ENCODE measurements around the gene RNASE11. TPM values are rescaled to one million over a fixed set of nuclear protein-coding genes. Genes with fewer than 3 reads are reported as not detected.

RNASE11 gene
- total and polyA plus RNA-seq, 2 of the 4 experiments (the other 2 are of a cell fraction): not detected

DNA sequence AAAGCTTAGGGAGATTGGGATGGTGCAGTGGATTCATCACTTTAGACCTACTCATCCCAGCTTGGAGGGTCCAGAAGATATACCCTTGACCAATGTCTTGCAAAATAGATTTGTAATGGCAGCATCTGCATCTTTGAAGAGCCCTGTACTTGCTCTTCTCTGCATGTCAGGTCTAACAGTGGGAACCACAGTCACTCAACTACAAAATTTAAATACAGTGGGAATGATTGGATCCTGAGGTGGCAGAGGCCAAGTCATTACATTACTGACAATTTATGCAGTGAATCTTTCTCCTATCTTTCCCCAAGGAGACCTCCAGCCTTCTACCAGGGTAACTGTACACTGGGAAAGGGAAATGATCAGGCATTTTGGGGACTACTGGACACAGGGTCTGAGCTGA, 18.7 kb downstream of the RNASE11 start:
- H3K9ac ChIP-seq (ENCODE audit: low read depth, low read length): no peak overlapping the region
- ChIA-PET CTCF (no interaction called here), POLR2A (ENCODE audit: unreplicated experiment) (no interaction called here)
- H3K4ac ChIP-seq (ENCODE audit: low read depth, low read length): no peak overlapping the region
- no peak overlapping the region for H3K14ac ChIP-seq (replicated peaks; ENCODE audit: low read depth, low read length)
- H3K79me1 ChIP-seq (ENCODE audit: low read depth in 1 of 2, low read length in 2 of 2): no peaks in the 10 kb centered on the region
- no peaks in the 10 kb centered on the region for H3K4me1 ChIP-seq (ENCODE audit: control insufficient read depth, insufficient read depth, low read length)
- H3K4me2 ChIP-seq (ENCODE audit: low read depth, low read length): no peak overlapping the region
- H4K8ac ChIP-seq (ENCODE audit: low read depth in 2 of 2, low read length in 2 of 2): no peak overlapping the region
- no peak overlapping the region for H2AK9ac ChIP-seq (replicated peaks; ENCODE audit: low read depth, low read length, poor library complexity)
- H3K27ac ChIP-seq (ENCODE audit: insufficient read depth, low read length): no peak overlapping the region
- H2AFZ ChIP-seq (replicated peaks; ENCODE audit: low read length, poor library complexity): no peak overlapping the region
- intact Hi-C loops (cut with micrococcal nuclease) (no loop called here), dilution Hi-C loops (cut with HindIII; ENCODE audit: low sequenced_read_pairs, unreplicated experiment) (no loop called here), in situ Hi-C loops (cut with MboI; ENCODE audit: low sequenced_read_pairs) (no loop called here)
- H3K9me1 ChIP-seq (ENCODE audit: insufficient read depth, low read length): no peaks in the 10 kb centered on the region
- H3K56ac ChIP-seq (ENCODE audit: extremely low read depth, insufficient read depth, low read length): no peak overlapping the region
- no peak overlapping the region for H3K4me3 ChIP-seq (ENCODE audit: insufficient read depth, low read depth, low read length)
- H4K5ac ChIP-seq (ENCODE audit: low read depth, low read length): no peak overlapping the region
- no peak overlapping the region for H2BK20ac ChIP-seq (ENCODE audit: low read depth, low read length)
- H3K36me3 ChIP-seq (ENCODE audit: control insufficient read depth, insufficient read depth, low read length): no peaks in the 10 kb centered on the region
- no peak overlapping the region for H2AK5ac ChIP-seq (ENCODE audit: low read depth, low read length)
- DNase-seq: no peak
- no TSS peak for BruUV-seq (replicated peaks)
- H4K20me1 ChIP-seq (ENCODE audit: insufficient read depth, low read length): no peaks in the 10 kb centered on the region
- H3K18ac ChIP-seq (ENCODE audit: low read depth, low read length): no peak overlapping the region
- H2BK15ac ChIP-seq (ENCODE audit: low read depth, low read length): no peak overlapping the region
- no peak overlapping the region for H2BK120ac ChIP-seq (ENCODE audit: low read depth, low read length)
- TF ChIP-seq RAD21 (IDR thresholded peaks at IDR 0.05; ENCODE audit: low read length): no peak
- no peak for TF ChIP-seq FOS (IDR thresholded peaks at IDR 0.05; ENCODE audit: low read depth, low read length)
- TF ChIP-seq, protein P1, sequence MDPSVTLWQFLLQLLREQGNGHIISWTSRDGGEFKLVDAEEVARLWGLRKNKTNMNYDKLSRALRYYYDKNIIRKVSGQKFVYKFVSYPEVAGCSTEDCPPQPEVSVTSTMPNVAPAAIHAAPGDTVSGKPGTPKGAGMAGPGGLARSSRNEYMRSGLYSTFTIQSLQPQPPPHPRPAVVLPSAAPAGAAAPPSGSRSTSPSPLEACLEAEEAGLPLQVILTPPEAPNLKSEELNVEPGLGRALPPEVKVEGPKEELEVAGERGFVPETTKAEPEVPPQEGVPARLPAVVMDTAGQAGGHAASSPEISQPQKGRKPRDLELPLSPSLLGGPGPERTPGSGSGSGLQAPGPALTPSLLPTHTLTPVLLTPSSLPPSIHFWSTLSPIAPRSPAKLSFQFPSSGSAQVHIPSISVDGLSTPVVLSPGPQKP (IDR thresholded peaks at IDR 0.05; ENCODE audit: borderline replicate concordance, low read depth, low read length): no peak
- no peak for TF ChIP-seq MAFK (IDR thresholded peaks at IDR 0.05; ENCODE audit: low read depth, low read length)
- no peak for TF ChIP-seq POLR2A (IDR thresholded peaks at IDR 0.05; ENCODE audit: low read depth, low read length)
- TF ChIP-seq CHD1 (IDR thresholded peaks at IDR 0.05; ENCODE audit: low read depth, low read length): no peak
- no peak for TF ChIP-seq USF2 (IDR thresholded peaks at IDR 0.05; ENCODE audit: low read depth, low read length)
- TF ChIP-seq BHLHE40 (IDR thresholded peaks at IDR 0.05; ENCODE audit: low read depth, low read length): no peak
- no peak for TF ChIP-seq SMC3 (IDR thresholded peaks at IDR 0.05; ENCODE audit: low read depth, low read length)
- TF ChIP-seq NFE2L2 (IDR thresholded peaks at IDR 0.05; ENCODE audit: low read depth, low read length): no peak
- TF ChIP-seq RCOR1 (IDR thresholded peaks at IDR 0.05; ENCODE audit: insufficient replicate concordance, low read length): no peak
- TF ChIP-seq MXI1 (IDR thresholded peaks at IDR 0.05; ENCODE audit: borderline replicate concordance, low read depth, low read length): no peak
- no peak for TF ChIP-seq RFX5 (IDR thresholded peaks at IDR 0.05; ENCODE audit: low read depth, low read length)
- ATAC-seq (ENCODE audit: low read depth): no peak
- no peak overlapping the region for H3K23ac ChIP-seq (ENCODE audit: low read depth, low read length)
- H4K91ac ChIP-seq (ENCODE audit: insufficient read depth, low read depth, low read length): no peak overlapping the region
- no peak overlapping the region for H2BK5ac ChIP-seq (ENCODE audit: low read depth, low read length, poor library complexity, severe bottlenecking)
- H3K9me3 ChIP-seq (ENCODE audit: control insufficient read depth, insufficient read depth, low read length): 0 out of 2 replicates have a peak, but pooled peaks cover 1% of the 10 kb centered on the region
- no peaks in the 10 kb centered on the region for H3K27me3 ChIP-seq (ENCODE audit: control insufficient read depth, insufficient read depth, low read length)

Data from IMR-90 (cell line).